ENCODE results near the gene SIRT6.
"Not testable (repeated sequence)": the region's sequence is repeated elsewhere in the genome, so short reads cannot be mapped to it uniquely, and the experiment has no call there.

SIRT6 gene

DNA sequence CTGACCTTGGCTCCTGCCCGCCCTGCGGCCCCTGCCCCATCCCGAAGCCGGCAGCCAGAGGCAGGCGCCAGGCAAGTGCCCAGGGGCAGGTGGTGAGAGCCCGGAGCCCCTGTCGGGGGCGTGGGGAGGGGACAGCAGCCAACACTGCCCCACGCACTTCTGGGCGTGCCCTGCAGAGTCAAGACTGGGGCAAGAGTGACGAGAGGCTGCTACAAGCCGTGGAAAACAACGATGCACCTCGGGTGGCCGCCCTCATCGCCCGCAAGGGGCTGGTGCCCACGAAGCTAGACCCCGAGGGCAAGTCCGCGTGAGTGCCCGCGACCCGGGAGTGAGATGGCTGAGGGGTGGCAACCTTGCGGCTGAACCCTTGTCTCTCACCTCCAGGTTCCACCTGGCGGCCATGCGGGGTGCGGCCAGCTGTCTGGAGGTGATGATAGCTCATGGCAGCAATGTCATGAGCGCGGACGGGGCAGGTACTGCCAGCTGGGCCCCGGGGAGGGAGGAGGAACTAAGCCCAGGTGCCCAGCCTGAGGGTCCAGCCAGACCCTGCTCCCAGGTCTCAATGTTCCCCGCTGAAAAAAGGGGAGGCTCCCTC, 17.4 kb upstream of the SIRT6 start:
- DNase-seq (ENCODE audit: low read depth in 2 of 2): no peak

DNA sequence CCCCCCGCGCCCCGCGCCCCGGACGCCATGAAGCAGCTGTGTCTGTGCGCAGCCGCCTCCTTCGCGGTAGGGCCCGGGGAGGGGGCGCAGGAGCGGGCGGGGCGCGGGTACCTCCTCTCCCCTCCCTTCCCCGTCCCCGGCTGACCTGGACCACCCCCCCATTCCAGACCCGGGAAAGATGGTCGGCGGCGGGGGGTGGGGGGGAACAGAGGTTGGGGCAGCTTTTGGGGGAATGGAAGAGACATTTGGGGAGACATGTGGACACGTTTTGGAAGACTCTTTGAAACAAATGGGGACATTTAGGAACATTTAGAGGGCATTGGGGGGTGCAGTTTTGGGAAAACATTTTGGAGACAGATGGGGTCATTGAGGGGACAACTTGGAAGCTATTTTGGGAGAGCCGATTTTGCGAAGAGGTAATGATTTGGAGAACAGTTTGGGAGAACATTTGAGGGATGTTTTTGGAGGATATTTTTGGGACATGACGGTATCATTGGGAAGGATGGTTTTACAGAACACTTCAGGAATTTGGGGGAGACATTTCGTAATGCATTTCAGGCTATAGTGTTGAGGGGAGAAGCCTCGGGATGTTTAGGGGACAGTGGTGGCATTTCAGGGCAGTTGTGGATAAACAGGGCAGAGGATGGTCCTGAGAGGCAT, 16.2 kb upstream of the SIRT6 start:
- DNase-seq (ENCODE audit: low read depth in 2 of 2): no peak

DNA sequence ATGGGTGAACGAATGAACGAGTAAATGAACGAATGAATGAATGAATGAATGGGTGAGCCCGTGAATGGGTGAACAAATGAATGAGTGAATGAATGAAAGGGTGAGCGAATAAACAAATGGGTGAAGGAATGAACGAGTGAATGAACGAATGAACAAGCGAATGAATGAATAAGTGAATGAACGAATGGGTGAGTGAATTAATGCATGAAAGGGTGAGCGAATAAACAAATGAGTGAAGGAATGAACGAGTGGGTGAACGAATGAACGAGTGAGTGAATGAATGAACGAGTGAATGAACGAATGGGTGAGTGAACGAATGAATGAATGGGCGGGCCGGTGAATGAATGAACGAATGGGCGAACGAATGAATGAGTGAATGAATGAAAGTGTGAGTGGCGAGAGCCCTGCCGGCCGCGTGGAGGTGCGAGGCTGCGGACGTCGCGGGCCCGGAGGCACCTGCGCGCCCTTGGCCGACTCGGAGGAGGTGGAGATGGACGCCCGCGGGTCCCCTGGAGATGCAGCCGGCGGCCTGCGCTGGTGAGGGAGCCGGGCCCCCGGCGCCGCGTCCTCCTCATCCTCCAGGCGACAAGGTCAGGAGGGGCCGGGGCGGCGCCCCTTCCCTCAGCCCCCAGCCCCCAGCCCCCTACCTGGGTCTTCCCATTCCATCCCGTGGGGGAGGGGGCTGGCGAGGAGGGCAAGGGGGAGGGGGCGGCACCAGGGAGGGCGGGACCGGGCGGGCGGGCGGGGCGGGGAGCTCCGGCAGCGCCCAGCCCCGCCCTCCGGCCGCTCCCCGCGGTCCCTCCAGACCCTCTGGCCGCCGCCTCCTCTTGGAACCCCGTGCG, 15.5 kb upstream of the SIRT6 start:
- no peak for DNase-seq (ENCODE audit: low read depth in 2 of 2)

DNA sequence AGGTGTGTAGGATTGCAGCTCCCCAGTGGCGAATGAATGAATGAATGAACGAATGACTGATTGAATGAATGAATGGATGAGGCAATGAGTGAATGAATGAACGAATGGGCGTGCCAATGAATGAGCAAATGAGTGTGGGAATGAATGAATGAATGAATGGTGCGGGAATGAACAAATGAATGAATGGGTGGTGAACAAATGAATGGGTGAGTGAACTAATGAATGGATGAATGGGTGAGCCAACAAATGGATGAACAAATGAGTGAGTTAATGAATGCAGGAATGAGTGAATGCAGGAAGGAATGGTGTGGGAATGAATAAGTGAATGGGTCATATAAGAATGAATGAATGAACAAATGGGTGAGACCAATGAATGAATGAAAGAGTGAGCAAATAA, 14.9 kb upstream of the SIRT6 start:
- DNase-seq (ENCODE audit: low read depth in 2 of 2): no peak

DNA sequence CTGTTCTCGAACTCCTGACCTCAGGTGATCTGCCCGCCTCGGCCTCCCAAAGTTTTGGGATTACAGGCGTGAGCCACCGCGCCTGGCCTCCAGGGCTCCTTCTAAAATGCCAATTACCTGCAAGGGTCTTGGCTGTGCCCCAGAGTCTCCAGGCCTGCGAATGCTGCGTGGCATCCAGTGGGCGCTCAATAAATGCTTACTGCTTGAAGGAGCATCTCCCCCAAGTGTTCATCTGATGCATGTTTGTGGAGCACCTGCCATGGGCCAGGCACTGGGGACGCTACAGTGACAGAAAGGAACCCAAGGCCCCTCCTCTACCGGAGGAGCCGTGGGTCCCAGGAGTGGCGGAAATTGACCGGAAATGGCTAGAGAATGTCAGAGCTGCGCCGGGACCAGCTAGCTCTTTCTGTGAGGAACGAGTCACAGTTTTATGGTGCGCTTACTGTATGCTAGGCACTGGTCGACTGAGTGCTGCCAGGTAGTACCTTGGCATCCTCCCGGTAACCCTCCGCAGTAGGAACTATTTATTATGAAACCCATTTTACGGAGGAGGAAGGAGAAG, 14.3 kb upstream of the SIRT6 start:
- no peak for DNase-seq (ENCODE audit: low read depth in 2 of 2)

DNA sequence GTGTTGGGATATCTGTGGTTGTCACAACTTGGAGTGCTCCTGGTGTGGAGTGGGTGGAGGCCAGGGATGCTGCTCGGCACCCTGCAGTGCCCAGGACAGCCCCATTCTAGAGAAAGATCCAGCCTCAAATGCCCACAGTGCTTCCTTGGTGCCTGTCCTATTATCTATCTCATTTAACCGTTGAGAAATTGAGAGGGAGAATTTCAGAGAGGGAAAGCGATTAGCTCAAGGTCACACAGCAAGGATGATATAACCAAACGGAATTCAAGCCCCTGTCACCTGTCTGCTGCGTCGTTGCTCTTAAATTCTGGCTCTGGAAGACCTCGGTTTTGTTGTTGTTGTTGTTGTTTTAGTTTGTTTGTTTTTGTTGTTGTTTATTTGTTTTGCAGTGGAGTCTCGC, 13.6 kb upstream of the SIRT6 start:
- DNase-seq (ENCODE audit: low read depth in 2 of 2): no peak

DNA sequence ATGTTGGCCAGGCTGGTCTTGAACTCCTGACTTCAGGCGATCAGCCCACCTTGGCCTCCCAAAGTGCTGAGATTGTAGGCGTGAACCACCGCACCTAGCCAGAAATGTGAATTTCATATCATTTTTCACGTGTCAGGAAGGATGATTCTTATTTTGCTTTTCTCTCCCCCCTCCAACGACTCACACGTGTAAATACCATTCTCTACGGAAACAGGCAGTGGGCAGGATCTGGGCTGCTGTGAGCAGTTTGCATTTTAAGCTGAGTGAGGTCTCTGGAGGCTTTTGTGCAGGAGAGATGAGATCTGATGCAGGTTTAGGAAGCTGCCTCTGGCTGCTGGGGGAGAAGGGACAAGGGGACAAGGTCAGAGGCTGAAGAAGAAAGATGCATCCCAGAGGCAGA, 12.0 kb upstream of the SIRT6 start:
- no peak for DNase-seq (ENCODE audit: low read depth in 2 of 2)

DNA sequence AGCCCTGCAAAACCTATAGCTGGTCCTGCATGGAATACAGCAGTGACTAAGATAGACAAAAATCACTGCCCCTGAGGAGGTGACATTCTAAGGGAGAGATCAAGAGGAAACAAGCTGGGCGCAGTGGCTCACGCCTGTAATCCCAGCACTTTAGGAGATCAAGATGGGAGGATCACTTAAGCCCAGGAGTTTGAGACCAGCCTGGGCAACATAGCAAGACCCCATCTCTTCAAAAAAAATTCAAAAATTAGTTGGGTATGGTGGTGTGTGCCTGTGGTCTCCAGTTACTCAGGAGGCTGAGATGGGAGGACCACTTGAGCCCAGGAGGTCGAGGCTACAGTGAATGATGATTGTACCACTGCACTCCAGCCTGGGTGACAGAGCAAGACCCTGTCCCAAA, 10.2 kb upstream of the SIRT6 start:
- not testable (repeated sequence) for DNase-seq (ENCODE audit: low read depth in 2 of 2)

DNA sequence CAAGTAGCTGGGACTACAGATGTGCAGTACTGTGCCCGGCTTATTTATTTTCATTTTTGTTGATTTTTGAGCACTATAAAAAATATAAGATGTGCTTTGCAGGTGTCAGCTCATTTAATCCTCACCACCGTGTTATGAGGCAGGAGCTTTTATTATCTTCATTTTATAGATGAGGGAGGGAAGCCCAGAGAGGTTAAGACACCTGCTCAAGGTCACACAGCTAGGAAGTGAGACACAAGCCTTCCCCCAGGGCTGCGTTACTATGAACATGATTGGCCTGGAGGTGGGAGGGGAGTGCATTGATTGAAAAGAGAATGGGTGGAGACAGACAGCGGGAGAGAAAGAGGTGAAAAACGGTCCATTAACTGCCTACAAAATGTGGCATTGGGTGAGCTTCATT, 7.3 kb upstream of the SIRT6 start:
- DNase-seq (ENCODE audit: low read depth in 2 of 2): no peak

DNA sequence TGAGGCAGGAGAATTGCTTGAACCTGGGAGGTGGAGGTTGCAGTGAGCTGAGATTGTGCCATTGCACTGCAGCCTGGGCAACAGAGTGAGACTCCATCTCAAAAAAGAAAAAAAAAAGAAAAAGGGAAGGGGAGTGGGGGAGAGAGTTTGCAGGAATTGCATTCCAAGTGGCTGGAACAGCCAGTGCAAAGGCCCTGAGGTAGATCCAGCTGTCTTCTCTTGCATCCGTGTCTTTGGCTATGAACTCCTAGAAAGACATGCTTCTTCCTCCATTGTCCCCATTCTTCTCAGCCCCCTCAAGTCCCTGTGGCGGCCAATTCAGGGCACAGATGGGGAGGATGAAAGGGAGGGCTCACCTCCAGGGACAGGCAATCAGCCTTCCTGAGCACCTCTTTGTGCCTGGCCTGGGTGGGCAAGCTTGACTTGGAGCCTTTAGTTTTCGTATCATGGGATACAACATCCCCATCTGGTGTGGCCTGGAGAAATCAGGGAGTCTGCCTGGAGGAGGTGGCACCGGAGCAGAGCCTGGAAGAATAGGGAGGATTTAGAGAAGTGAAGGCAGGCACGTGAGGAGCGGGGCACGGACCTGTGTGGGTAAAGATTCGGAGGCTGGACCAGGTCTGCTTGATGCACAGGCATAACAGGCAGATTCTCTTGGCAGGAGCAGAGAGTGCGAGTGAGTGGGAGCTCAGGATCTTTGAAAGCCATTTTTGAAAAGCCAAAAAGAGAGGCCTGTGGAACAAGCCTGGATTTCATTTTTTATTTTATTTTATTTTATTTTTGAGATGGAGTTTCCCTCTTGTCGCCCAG, 5.2 kb upstream of the SIRT6 start:
- no peak for DNase-seq (ENCODE audit: low read depth in 2 of 2)

DNA sequence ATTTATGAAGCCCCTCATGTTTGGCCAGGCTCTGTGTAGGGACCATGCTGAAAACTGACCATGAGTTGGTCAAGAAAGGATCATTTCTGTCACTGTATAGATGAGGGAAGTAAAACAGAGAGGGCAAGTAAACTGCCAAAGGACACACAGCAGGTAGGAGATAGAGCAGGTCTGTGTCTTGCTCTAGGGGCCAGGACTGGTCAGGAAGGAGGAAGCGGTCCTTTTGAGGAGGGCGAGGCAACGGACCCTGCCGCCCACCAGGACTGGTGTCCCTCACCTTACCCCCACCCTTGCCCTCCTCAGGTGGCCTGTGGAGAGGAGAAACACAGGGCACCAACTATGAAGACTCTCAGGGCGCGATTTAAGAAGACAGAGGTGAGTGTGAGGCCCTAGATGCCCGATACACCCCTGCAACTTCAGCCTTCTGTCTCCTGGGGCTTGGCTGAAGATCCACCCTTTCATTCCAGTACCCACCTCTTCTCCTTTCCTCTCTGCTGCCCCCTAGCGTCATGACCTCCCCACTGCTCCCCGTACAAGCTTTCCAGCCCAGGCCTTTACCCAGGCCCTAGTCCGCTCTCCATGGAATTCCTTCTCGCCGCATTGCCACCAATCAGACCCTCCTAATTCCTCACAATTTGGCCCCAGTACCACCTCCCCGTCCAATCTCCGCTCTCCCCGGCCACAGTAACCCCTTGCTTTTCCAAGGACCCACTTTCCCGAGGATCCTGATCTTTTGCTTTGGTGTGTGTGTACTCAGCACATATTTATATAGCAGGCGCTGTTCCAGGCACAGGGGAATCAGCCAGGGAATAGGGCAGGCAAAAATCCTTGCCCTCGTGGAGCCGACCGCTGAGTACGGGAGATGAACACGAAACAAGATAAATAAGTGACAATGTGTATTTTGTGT, 4.0 kb upstream of the SIRT6 start:
- DNase-seq (ENCODE audit: low read depth in 2 of 2): peak; percentile 43 to 65

DNA sequence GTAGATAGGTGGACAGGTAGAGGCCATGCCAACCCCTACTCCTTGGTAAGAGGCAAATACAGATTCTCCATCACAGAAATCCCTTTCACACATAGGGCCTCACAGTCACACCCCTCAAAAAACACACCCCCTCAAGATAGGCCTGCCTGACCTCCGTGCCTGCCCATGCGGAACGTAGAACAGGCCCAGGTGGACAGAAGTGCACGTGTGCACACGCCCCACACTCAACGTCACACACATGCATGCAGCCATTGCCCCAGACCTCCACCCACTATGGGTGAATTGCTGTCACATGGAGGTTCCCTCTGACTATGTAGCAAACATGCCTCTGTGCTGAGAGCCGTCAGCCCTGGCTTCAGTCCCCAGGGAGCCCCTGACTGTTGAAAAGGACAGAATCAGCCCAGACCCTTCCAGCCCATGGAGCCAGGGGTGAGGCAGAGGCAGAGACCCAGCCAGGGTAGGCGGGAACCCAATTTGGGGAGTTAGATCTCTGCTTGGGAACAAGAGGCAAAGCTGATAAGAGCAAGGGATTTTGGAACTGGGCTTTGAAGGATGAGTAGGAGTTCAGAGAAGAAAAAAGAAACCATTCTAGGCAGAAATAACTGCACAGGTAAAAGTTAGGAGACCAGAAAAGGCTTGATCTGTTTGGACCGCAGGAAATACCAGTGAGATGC, 3.2 kb upstream of the SIRT6 start:
- no peak for DNase-seq (ENCODE audit: low read depth in 2 of 2)

DNA sequence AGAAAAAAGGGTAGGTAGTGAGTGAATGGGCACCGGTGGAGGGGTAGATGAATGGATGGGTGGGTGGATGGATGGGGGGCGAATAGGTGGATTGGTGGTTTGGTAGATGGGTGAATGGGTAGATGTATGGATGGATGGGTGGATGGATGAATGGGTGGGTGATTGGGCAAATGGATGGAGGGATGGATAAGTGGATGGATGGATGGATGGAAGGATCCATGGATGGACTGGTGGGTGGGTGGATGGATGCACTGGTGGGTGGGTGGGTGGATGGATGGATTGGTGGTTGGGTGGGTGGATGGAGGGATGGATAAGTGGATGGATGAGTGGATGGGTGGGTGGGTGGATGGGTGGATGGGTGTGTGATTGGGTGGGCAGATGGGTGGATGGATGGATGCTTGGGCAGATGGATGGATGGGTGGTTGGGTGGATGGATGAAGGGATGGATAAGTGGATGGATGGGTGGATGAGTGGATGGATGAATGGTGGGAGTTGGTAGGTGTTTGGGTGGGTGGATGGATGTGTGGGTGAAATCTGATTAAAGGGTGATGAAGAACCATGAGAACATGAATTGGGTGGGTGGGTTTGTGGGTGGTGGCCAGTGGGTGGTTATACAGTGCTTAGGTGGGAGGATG, 2.5 kb upstream of the SIRT6 start:
- no peak for DNase-seq (ENCODE audit: low read depth in 2 of 2)

DNA sequence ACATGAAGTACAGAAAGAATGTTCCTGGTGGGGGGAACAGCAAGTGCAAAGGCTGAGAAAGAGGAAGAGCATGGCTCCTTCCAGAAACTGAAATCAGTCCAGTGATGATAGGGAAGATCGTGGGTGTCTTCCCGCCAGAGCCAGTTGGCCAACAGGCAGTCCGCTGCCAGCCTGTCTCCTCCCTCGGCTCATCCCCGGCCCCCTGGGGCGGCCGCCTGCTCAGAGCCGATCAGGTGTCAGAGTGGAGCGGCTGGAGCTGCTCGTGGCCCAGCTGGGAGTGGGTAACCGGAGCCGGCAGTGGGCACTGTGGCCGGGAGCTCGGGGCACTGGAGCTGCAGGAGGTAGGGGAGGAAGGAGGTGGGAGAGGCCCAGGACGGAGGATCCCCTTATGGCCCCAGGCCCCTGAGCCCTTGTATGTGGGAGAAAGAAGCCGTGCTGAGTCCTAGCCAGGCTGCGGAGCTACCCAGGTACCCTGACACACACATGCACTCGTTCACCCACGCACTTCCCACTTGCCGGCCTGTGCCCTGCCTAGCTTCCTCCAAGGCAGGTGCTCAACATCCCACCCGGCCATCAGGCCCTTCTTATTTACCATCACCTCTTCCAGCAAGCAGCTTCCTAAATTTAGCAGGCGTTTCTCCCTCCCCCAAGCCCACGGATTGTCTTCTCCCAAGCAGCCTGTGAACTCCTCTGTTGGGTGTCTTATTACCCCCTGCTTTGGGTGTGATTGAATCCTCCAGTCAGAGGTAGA, 1.8 kb upstream of the SIRT6 start:
- no peak for DNase-seq (ENCODE audit: low read depth in 2 of 2)

DNA sequence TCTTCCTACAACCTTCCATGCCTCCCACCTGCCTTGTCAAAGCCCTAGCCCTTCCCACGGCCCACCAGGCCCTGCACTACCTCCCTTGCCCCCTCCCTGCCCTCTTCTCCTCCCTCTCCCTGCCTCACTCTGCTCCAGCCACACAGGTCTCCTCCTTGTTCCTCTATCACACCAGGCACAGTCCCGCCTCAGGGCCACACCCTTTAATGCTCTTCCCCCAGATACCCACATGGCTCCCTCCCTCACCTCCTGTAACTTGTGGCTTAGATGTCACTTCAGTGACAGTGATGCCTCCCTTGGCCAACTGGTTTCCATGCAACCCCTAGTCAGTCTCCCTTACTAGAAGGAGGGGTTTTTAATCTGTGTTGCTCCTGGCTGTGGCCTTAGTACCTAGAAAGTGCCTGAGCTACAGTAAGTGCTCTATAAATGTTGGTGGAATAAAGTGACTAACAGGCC, 1.3 kb downstream of the SIRT6 start:
- no peak for DNase-seq (ENCODE audit: low read depth in 2 of 2)

DNA sequence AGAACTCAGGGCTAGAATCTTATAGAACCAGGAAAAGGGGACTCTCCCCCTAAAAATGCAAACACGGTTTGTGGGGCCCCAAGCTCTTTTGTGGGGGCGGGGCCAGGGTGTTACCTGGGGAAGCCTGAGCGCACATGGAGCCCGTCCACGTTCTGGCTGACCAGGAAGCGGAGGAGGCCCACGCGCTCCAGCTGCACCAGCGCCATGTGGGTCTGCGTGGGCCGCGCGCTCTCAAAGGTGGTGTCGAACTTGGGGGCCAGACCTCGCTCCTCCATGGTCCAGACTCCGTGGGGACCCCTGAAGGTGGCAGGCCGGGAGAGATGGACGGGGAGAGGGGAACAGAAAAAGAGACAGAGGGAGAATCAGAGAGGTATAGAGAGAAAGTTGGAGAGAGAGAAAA, 3.4 kb downstream of the SIRT6 start:
- DNase-seq (ENCODE audit: low read depth in 2 of 2): no peak

DNA sequence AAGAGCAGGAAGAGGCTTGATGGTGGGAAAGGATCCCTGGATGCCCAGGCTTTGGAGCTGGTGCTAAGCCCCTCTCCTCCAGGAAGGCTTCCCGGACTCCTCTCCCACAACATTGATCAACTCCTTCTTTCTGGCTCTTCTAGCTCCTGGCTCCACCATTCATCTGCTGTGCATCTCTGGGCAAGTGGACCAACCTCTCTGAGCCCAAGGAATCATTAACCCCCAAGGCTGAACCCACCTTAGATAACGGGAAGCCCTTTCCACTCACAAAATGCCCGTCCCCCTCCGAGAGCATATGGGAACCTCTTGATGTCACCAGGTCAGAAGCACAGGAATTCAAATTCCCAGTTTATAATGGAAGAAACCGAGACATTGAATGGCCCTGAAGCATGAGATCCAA, 5.2 kb downstream of the SIRT6 start:
- DNase-seq (ENCODE audit: low read depth in 2 of 2): no peak

DNA sequence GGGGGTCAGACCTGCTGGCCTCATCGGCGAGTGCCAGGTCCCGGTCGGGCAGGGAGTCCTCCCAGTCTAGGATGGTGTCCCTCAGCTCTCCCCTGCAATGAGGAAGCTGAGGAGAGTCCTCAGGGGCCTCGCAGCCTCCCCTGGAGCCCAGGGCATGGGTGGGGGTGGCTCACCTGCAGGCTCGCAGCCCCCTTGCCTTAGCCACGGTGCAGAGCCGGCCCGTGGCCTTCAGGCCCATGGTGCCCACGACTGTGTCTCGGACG, 6.8 kb downstream of the SIRT6 start:
- DNase-seq (ENCODE audit: low read depth in 2 of 2): no peak

Measured in stimulated activated CD8-positive, alpha-beta memory T cell treated with anti-CD3 and anti-CD28 coated beads, Interleukin-2, amount 100 ng/mL, for 1 hour (primary cell).